ENCODE data around the gene DLG5. TPM values are rescaled to one million over a fixed set of nuclear protein-coding genes. Genes with fewer than 3 reads are reported as not detected.

The DLG5 gene
- total RNA-seq, 2 donors from 2014 or later, result 1.3 to 4.6 TPM

DNA sequence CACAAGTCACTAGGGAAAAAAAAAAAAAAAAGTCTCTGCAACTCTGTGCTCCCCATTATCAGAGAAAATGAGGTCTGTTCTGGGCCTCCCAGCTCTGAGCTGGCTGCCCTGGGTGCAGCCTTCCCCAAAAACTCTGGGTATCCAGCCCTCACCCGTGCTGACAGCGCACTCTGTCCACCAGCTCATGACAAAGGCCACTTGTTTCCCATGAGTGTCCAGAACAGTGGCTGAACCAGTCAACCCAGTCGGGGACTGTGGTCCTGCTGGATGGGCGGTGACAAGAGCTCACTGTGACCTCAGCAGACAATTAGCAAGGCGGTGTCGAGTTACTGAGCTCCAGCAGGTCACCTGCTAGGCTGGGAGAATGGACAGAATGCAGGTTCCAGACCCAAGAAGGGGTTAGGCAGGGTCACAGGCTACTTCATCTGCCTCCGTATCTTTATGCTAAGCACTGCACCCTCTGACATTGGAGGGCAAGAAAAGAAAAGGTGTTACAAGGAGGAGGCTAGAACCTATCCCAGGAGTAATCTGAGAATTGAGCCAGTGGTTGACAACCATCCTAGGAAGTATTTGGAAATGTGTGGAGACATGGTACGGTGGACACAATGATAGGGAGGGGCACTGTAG is 37.2 kb downstream of the DLG5 start:
- ATAC-seq (no peak), DNase-seq (ENCODE audit: low spot score in 2 of 2) (no peak)
- H3K27ac Mint-ChIP-seq, result no peak overlapping the region
- no peaks in the 10 kb centered on the region for H3K9me3 Mint-ChIP-seq
- H3K36me3 Mint-ChIP-seq, result no peaks in the 10 kb centered on the region

DNA sequence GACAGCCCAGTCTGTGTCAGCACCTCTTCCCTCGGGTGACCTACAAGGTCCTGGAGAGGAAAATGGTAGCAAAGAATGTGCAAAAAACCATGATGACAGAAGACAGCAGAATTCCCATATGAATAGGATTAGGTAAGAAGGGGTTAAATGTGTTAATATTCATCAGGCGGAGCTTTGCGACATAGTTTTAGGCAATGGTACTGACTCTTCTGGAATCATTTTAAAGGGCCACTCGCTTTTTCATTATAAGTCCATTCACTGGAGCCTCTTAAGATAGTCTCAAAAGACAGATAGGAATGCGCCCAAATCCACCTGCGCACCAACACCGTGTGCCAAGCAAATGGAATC is 38.2 kb downstream of the DLG5 start:
- ATAC-seq, result no peak
- Mint-ChIP-seq H3K9me3 (no peaks in the 10 kb centered on the region), H3K27ac (no peak overlapping the region), H3K36me3 (no peaks in the 10 kb centered on the region)
- DNase-seq (ENCODE audit: low spot score in 2 of 2), result no peak

DNA sequence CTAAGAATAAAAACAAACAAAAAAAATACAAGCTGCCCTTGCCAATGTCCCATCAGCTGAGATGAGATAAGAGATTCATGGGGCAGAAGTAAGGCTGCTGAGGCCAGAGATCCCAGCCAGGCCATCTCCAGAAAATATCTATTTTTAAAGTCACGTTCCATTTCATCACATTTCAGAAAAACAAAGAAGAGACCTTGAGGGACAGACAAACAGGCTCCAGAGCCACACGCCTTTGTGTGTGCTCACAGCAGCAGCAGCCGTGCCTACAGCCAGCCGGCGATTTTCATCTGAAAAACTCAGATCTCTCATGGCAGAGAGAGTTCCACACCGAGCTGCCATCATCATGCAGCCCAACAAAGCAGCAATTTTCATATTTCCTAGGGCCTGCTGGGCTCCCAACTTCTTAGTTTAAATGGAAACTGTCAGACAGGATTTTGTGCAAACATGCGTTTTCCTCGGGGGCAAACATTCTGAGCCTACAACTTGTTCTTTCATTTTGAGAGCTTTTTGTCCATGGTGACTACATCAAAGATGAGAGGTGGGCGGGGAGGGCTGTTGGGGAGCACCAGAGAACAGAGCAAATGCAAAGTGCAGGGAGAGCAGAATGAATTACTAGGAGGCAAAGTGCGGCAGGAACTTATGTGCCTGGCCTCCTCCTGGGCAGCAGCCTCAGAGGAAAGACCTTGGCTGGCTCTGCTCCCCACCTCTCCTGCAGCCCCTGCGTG is 38.8 kb downstream of the DLG5 start:
- H3K27ac Mint-ChIP-seq, result no peak overlapping the region
- ATAC-seq (no peak), DNase-seq (ENCODE audit: low spot score in 2 of 2) (no peak)
- H3K9me3 Mint-ChIP-seq, result no peaks in the 10 kb centered on the region
- no peaks in the 10 kb centered on the region for H3K36me3 Mint-ChIP-seq

DNA sequence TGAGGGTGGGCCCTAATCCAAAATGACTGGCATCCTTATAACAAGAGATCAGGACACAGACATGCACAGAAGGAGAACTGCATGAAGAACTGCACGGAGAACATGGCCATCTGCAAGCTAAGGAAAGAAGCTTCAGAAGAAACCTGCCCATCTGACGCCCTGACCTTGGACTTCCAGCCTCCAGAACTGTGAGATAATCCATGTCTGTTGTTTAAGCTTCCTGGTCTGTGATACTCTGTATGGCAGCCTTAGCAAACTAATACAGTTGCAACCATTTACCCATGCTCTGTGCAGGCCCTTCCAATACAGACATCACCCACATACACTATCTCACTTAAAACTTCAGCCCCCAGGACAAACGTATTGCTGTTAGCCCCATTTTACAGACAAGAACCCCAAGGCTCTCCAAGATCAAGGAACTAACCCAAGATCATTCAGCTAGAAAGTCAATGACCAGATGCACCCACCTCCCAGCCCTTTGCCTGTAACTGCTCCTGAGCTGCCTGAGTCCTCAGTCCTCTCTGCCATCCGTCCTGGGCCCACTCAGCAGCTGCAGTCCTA is 39.7 kb downstream of the DLG5 start:
- no peaks in the 10 kb centered on the region for H3K9me3 Mint-ChIP-seq
- ATAC-seq (no peak), DNase-seq (ENCODE audit: low spot score in 2 of 2) (no peak)
- H3K27ac Mint-ChIP-seq, result no peak overlapping the region
- H3K36me3 Mint-ChIP-seq, result no peaks in the 10 kb centered on the region

DNA sequence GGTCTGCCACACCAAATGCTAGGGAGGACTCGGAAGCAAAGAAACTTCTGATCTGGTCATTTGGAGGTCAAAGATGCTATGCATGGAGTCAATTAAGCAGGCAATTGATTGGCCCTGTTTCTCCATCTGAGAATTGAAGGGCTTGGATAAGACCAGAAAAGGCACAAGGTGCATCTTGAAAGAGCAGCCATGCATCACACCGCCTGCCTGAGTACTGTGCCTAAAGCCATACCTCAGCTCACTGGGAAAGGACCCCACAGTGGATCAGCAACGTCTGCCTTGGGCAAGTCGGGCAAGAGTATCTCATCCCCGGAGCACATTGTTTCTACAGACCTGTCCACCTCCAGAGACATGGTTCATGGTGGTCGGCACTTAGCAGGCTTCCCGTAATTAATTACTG is 42.4 kb downstream of the DLG5 start:
- ATAC-seq (no peak), DNase-seq (ENCODE audit: low spot score in 2 of 2) (no peak)
- Mint-ChIP-seq H3K9me3 (no peaks in the 10 kb centered on the region), H3K36me3 (no peaks in the 10 kb centered on the region), H3K27ac (no peak overlapping the region)

DNA sequence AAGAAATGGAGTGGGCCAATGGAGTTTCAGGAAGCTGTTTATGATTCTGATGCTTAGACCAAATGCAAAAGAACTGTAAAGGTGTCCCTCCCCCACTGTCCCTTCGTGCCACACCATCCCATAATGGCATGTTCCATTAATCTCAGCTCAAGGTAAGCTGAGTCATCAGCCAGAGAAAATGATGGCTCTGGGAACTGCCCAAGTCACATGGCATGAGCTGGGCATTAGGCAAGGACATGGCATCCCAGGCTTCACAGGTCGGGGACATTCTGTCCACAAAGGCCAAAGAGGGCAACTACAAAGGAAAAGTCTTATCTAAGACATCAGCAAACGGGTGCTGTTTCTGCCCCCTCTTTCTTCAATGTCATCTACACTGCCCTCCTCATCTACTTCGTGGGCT is 44.9 kb downstream of the DLG5 start:
- DNase-seq (ENCODE audit: low spot score in 2 of 2) (no peak), ATAC-seq (no peak)
- Mint-ChIP-seq H3K9me3 (no peaks in the 10 kb centered on the region), H3K27ac (no peak overlapping the region), H3K36me3 (no peaks in the 10 kb centered on the region)

DNA sequence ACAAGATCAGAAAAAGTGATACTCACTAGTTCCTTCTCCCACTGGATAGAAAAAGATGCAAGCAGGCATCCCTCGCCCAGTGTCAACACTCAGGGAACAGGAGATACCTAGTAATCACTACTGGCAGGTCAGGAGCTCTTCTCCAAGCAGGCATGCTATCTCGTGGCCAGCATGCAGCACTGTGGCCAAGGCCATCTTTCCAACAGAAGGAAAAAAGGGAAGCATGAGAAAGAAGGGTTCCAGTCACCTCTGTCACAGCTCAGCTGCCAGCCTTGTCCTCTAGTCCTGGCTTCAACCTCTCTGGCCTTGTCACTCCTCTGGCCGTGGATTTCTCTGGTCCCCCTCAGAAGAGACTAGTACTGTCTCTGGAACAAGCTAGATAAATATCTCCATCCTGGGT is 45.3 kb downstream of the DLG5 start:
- H3K27ac Mint-ChIP-seq, result no peak overlapping the region

DNA sequence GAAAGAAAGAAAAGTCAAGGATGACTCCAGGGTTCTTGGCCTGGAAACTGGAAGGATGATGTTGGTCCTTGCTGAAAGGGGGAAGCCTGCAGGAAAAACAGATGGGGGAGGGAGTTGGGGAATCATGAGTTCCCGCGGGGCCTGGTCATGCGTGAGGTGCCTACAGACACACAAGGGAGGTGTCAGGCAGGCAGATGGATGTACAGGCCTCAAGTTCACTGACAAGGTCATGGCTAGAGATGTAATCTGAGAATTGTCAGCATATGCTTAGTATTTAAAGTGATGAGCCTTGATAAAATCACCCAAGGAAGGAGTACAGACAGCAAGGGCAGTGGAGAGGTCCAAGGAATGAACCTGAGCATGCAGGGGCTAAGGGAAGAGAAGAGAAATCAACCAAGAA is 46.8 kb downstream of the DLG5 start:
- DNase-seq (ENCODE audit: low spot score in 2 of 2) (no peak), ATAC-seq (no peak)
- Mint-ChIP-seq H3K36me3 (no peaks in the 10 kb centered on the region), H3K27ac (no peak overlapping the region), H3K9me3 (no peaks in the 10 kb centered on the region)

More for the DNA sequence above, 45.3 kb downstream of the DLG5 start:
- no peaks in the 10 kb centered on the region for H3K36me3 Mint-ChIP-seq
- no peaks in the 10 kb centered on the region for H3K9me3 Mint-ChIP-seq
- no peak for ATAC-seq
- DNase-seq (ENCODE audit: low spot score in 2 of 2), result no peak

DNA sequence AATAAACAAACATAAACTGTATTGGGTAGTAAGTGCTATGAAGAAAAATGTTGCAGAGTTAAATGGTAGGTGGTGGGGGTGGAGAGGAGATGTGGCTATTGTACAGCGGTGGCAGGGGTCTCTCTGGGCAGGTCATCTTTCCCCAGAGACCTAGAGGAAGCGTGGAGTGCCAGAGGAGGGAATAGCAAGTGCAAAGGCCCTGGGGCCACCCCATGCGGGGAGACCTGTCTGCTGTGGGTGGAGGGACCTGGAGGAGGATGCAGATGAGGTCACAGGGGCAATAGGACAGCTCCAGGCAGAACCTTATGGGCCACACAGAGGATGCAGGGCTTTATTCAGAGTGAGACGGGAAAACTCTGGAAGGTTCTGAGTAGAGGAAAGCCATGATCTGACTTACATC is 47.5 kb downstream of the DLG5 start:
- ATAC-seq (no peak), DNase-seq (ENCODE audit: low spot score in 2 of 2) (no peak)
- H3K36me3 Mint-ChIP-seq, result no peaks in the 10 kb centered on the region
- no peaks in the 10 kb centered on the region for H3K9me3 Mint-ChIP-seq
- H3K27ac Mint-ChIP-seq, result peak overlapping the region in 1 of 2 donors; percentile 7

DNA sequence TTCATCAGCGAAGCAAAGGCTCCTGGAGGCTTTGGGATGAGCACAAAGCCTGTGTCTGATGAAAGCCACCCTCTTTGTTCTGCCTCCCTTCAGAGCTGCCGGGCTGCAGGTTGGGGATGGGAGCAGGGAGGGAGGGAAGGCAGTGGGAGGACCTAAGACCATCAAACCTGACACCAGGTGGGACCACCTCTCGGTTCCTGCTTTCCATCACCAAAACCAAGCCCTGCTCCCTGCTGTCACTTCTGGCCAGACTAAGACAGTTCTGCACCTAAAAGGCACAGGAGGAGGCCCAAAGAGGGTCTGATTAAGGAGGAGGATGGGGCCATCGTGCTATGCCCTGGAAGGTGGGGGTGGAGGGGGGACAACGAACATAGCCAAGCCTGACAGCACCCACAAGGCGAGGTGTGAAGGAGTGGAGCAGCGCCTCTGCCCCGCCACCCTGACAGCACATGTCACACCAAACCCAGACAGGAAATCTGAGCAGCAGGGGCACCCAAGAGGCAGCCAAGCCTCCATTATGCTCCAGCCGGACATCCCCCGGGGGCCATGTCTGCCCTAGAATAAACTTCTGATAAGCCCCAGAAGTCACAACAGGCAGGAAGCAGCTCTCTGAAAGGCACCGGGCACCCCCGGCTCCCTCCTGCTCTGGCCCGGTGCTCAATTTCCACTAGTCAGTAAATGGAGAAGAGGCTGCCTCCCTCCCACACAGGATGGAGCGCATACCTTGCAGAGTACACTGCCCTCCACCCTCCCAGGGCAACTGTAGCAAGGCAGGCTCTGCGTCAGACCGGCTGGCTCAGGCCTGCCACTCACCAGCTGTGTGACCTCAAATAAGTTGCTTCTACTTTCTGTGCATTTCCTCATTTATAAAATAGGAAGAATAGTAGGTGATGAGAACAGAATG is 48.9 kb downstream of the DLG5 start:
- Mint-ChIP-seq H3K36me3 (no peaks in the 10 kb centered on the region), H3K27ac (peak overlapping the region in 1 of 2 donors; percentile 7), H3K9me3 (no peaks in the 10 kb centered on the region)
- no peak for ATAC-seq
- no peak for DNase-seq (ENCODE audit: low spot score in 2 of 2)

DNA sequence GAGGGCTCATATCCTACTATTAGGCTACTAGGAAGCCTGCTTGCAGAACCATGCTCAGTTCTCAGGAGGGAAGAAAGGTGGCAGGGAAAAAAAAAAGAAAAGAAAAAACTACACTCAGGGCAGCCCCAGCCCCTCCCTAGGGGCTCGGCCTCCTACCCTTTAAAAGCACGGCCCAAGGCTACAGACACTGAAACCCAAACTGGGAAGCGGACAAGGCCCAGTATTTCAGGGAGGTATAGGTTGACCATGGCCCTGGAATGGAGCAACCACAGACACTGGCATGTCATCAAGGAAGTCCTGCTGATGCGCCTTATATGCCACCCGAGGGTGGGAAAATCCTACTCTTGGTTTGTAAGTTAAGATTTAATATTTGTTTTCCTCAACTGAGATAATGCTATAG is 50.8 kb downstream of the DLG5 start:
- no peaks in the 10 kb centered on the region for H3K36me3 Mint-ChIP-seq
- no peak for ATAC-seq

DNA sequence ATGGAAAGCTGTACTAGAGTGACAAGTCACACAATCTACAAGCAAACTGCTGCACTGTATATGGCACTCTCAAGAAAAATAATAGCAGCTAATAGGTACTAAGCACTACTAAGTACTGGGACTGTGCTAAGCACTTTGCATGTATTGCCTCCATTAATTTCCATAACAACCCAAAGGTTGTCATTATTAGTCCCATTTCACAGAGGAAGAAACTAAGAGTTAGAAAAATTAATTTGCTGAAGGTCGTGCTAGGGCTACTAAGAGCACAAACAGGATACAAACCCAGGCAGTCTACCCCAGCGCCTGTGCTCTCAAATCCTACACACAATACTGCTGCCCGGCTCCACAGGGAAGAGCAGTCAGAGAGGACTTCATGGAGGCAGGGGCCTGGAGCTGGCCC is 51.7 kb downstream of the DLG5 start:
- Mint-ChIP-seq H3K9me3 (no peaks in the 10 kb centered on the region), H3K36me3 (no peaks in the 10 kb centered on the region)
- no peak for ATAC-seq

More for the DNA sequence above, 50.8 kb downstream of the DLG5 start:
- DNase-seq (ENCODE audit: low spot score in 2 of 2), result no peak
- no peak overlapping the region for H3K27ac Mint-ChIP-seq
- no peaks in the 10 kb centered on the region for H3K9me3 Mint-ChIP-seq

DNA sequence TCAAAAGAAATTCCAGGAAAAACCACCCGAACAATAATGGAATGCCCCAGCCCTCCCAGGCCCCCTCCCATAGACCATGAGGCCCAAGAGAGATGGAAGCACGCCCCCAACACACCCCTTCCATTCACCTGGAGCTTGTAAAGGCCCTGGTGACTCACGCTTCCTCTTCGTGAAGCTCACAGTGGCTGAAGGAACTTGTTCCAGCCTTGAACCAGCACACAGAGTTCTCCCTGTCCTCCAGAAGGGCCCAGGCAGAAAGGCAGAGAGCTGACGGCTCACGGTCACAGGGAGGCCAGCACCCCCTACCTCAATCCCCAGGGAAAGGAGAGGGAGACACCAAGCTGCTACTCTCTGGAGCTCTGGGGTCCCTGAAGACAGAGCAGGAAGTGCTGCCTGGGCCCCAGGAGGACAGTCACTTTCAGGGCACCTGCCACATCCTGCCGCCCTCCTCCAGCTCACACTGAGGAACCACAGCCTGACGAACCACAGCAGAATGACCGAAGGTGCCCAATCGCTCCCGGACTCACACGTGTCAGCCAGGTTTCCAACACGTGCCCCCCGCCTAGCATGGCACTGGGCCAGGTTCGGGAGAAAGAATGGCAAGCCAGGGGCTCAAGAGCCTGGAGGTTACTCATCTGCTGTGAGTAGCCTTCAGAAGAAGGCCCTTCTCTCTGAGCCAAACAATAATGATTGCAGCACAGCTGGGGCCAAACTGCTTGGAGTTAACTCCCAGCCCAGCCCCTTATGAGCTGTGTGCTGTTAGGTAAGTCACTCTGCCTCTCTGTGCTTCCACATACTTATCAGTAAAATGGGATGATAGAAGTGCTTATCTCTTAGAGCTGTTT is 52.8 kb downstream of the DLG5 start:
- peak; percentile 90 to 92 for ATAC-seq
- no peaks in the 10 kb centered on the region for H3K36me3 Mint-ChIP-seq
- peak; percentile 42 to 76 for DNase-seq (ENCODE audit: low spot score in 2 of 2)
- no peaks in the 10 kb centered on the region for H3K9me3 Mint-ChIP-seq
- H3K27ac Mint-ChIP-seq, result peak overlapping the region; percentile 55 to 84

More for the DNA sequence above, 51.7 kb downstream of the DLG5 start:
- H3K27ac Mint-ChIP-seq, result no peak overlapping the region
- no peak for DNase-seq (ENCODE audit: low spot score in 2 of 2)

DNA sequence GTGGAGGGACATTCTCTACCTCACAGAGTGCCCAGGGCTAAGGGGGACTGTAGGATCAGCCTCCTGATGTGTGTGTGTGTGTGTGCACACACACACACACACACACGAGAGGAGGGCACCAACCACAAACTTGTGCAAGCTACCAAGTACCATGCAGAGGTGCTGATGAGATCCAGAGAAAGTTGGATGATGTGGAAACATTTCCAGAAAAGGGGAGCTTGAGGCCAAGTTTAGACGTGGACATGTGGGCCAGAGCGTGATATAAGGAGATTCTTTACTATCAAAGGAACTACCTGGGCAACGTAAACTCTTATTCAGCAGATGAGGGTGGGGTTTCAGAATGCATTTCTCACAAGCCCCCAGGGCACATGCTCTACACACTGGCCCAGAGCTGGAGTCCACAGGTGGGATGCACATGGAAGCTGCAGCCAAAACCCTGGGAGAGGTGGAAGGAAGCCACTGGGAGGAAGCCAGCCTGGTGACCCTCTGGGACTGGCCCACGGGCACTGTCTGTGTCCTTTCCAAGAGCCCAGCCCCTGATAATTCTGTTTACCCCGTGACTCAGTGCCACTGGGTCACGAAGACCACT is 53.5 kb downstream of the DLG5 start:
- no peak for ATAC-seq
- Mint-ChIP-seq H3K9me3 (no peaks in the 10 kb centered on the region), H3K36me3 (no peaks in the 10 kb centered on the region), H3K27ac (peak overlapping the region; percentile 36 to 55)
- no peak for DNase-seq (ENCODE audit: low spot score in 2 of 2)

DNA sequence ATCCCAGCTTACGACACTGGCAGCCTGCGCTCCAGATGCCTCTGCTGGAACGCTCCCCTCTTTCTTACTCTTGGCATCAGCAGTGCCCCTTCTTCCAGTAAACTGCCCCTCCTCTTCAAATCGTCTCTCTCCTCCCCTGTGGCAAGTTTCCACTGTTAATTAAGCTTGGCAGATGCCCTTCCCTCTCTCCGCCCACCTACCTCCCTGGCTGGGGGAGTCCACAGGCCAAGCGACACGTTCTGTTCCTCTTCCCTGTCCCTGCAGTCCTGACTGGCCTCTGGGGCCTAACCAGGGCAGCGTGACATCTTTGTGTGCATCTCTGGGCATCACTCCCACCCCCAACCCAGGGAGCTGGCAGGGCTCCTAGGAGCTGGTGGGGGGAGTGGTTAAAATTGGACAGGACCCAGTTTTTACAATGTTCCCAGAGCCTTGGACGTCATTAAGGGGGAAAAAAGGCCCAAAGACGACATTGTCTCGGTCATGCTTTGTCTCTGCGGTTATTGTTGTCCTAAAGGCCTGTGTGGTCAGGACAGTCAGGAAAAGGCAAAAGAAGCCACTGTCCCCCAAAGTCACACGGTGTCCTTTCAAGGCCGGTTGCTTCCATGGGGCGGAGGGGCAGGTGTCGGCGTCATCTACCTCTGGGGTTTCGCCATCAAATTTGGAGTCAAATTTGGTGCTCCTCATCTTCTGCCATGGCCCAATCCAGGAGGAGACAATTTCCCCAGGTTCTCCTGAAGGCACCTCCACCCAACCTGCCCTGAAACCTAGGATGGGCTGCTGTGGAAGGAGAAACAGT is 54.2 kb downstream of the DLG5 start:
- Mint-ChIP-seq H3K27ac (peak overlapping the region in 1 of 2 donors; percentile 36), H3K9me3 (no peaks in the 10 kb centered on the region), H3K36me3 (no peaks in the 10 kb centered on the region)
- no peak for DNase-seq (ENCODE audit: low spot score in 2 of 2)
- ATAC-seq, result no peak
